ENCODE measurements around the gene MRPS18B.

GRCh38 chr6:30570740-30571074 is 46.9 kb upstream of the MRPS18B start:
- no peak for TF ChIP-seq CTCF (IDR thresholded peaks at IDR 0.05; ENCODE audit: insufficient read depth, low read length)
- no peak for TF ChIP-seq POLR2AphosphoS5 (IDR thresholded peaks at IDR 0.05; ENCODE audit: low read depth)
- TF ChIP-seq SPI1 (IDR thresholded peaks at IDR 0.05; ENCODE audit: borderline replicate concordance, low read depth), result no peak
- TF ChIP-seq GABPA (IDR thresholded peaks at IDR 0.05; ENCODE audit: low read depth), result no peak
- no peak for TF ChIP-seq REST (IDR thresholded peaks at IDR 0.05; ENCODE audit: insufficient replicate concordance, low read depth)

Data from HL-60 (cell line).